VCaP (cell line): ENCODE data around the gene MAGI1.

ENCODE experiments used
- H3K27ac ChIP-seq: fragments of 450-650 bp; 2 replicates; pipeline ENCODE4 v1.5.1; 2017
- CTCF ChIP-seq: fragments of 450-650 bp; conservative IDR thresholded peaks from 2 replicates; pipeline ENCODE4 v1.5.1; 2017; ENCODE audit warnings: mild to moderate bottlenecking, moderate library complexity

The MAGI1 gene

GRCh38 chr3:65873028-65873427 lies 165.7 kb downstream of the MAGI1 start:
- no peak for TF ChIP-seq CTCF
- no peak overlapping the region for H3K27ac ChIP-seq

- H3K27ac ChIP-seq: peak overlapping the region; percentile 29; the same call in 1 of the 2 replicates
- no peak for TF ChIP-seq CTCF
These were observed 167.2 kb downstream of the MAGI1 start for GRCh38 chr3:65871305-65872141.

GRCh38 chr3:65869798-65870197 lies 168.9 kb downstream of the MAGI1 start:
- no peak for TF ChIP-seq CTCF
- peak overlapping the region; percentile 29 for H3K27ac ChIP-seq

DNA sequence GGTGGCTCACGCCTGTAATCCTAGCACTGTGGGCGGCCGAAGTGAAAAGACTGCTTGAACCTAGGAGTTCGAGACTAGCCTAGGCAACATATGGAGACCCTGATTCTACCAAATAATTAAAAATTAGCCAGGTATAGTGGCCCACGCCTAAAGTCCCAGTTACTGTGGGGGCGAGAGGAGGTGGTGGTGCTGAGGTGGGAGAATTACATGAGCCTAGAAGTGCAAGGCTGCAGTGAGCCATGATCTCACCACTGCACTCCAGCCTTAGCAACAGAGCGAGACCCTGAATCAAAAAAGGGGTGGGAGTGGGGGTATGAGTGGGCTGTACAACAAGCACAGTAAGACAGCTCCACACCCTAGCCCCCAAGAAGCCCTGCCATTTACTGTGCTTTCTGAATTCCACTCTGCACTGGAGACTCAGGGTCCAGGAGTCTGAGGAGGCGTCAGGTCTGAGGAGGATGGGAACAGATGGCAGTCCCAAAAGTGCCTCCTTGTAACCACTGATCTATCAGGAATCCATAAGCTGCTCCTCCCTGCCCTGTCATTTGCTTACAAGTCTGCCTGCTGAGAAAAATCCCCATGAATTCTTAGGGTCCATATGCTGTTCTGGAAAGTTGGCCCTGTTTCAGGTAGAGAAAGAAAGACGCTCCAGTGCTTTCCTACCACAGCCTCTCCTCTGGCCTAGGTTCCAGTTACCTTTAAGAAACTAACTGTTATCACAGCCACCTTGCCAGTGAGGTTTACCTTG lies 171.1 kb downstream of the MAGI1 start:
- no peak for TF ChIP-seq CTCF
- no peak overlapping the region for H3K27ac ChIP-seq

GRCh38 chr3:65864357-65864904 lies 174.3 kb downstream of the MAGI1 start:
- no peak for TF ChIP-seq CTCF

GRCh38 chr3:65861718-65862117 lies 177.0 kb downstream of the MAGI1 start:
- no peak overlapping the region for H3K27ac ChIP-seq
- TF ChIP-seq CTCF: no peak

More at GRCh38 chr3:65864357-65864904, 174.3 kb downstream of the MAGI1 start:
- no peak overlapping the region for H3K27ac ChIP-seq

DNA sequence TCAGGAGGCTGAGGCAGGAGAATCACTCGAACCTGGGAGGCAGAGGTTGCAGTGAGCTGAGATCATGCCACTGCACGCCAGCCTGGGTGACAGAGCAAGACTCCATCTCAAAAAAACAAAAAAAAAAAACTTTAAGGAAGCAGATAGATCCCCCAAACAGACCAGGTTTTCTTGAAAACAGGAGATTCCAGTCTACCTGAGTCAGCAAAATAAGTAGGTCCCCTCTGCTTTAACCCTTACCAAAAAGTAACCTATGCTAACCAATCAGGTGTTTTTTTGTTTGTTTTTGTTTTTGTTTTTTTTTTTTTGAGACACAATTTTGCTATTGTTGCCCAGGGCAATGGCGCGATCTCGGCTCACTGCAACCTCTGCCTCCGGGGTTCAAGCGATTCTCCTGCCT lies 179.1 kb downstream of the MAGI1 start:
- H3K27ac ChIP-seq: peak overlapping the region; percentile 91; the same call in 1 of the 2 replicates
